ENCODE measurements around the gene SENP2.
"Not testable (repeated sequence)": the region's sequence is repeated elsewhere in the genome, so short reads cannot be mapped to it uniquely, and the experiment has no call there.

Gene SENP2

DNA sequence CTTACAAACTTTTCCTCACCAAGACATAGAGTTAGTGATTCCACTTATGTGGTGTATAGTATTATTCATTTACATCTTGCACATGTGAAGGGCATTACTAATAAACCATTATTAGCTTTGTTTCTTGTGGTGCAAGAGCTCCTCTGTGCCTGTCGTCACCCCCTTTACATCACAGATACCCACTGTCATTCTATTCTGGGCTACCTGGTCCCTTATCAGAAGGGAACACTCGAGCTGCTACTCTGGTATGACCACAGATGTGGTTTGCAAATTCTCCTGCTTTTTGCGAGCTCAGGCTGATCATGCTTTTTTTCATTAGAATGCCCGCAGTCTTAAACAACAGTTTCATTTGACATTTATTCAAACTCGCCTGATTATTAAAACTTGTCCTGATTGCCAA, 13.9 kb upstream of the SENP2 start:
- no peak overlapping the region for H3K4me3 ChIP-seq (ENCODE audit: low read depth, low read length)
- no peak for TF ChIP-seq CTCF (IDR thresholded peaks at IDR 0.05; ENCODE audit: low read depth, low read length)

DNA sequence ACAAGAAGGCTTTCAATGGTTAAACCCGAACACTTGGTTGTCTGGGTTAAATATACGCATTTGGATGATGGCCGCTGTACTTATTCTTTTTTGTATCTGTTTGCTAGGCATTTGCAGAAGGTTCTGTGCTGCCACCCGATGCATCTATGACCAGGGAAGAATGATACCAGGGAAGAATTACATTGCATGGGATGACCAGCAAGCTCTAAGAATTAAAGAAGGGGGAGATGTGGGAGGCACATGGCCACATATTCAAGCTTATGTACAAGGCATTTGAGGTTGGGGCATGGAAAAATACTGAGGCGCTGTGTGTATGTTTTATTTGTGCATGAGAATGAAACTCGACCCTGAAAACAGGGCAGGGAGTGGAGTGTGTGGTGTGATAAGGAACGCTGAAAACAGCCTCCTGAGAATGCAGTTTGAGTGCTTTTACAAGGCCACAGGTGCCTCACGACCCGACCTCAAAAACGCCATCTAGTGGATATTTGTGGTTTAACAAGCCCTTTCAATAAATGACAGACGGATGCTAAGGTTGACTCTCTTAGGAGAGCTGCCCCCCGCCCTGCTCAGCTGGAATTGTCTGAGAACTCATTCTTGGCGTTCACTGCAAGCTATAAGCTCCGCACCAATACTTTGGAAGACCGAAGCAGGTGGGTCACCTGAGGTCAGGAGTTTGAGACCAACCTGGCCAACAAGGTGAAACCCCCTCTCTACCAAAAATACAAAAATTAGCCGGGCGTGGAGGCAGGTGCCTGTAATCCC, 10.8 kb upstream of the SENP2 start:
- not testable (repeated sequence) for H3K4me3 ChIP-seq (ENCODE audit: low read depth, low read length)
- peak; percentile 52 for TF ChIP-seq CTCF (IDR thresholded peaks at IDR 0.05; ENCODE audit: low read depth, low read length)

DNA sequence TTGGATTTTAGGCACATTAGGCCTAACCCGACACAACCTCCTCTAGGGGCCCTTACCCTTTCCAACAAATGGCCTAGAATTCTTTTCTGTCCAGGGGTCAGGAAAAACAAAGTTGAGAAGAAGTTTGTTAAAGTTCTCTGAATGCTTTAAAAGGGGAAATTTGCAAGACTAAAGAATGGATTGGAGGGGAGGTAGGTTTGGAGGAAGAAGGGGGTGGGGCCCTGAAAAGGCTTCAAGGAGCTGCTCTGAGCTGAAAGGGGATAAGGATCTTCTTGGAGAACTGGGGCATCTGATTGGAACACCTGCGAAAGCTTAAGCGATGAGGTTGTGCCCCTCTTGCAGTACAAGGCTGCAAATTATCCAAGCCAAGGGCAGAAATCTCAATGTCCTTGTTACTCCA, 3.9 kb upstream of the SENP2 start:
- H3K4me3 ChIP-seq (ENCODE audit: low read depth, low read length), result no peak overlapping the region
- TF ChIP-seq CTCF (IDR thresholded peaks at IDR 0.05; ENCODE audit: low read depth, low read length), result no peak

GRCh38 chr3:185582871-185583270, 3.2 kb upstream of the SENP2 start:
- TF ChIP-seq CTCF (IDR thresholded peaks at IDR 0.05; ENCODE audit: low read depth, low read length), result no peak
- H3K4me3 ChIP-seq (ENCODE audit: low read depth, low read length), result no peak overlapping the region

DNA sequence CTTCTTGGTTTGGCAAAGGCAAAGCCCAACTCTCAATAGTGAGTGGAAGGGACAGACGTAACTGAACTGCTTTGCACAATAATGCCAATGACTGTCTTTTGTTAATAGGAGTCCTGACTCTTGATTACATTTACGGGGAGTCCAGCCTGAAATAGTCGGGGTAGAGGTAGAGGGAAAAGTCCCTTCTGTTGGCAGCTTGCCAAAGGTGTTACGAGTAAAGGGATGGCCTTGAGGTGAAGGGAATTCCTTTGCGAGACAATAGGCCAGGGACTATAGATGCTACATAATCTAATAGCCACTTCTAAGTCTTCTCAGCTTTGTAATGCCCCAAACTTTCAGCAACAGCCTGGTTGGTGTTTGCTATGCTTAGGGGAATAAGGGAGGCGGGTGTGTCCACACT, 2.2 kb upstream of the SENP2 start:
- H3K4me3 ChIP-seq (ENCODE audit: low read depth, low read length), result no peak overlapping the region
- TF ChIP-seq CTCF (IDR thresholded peaks at IDR 0.05; ENCODE audit: low read depth, low read length), result no peak

DNA sequence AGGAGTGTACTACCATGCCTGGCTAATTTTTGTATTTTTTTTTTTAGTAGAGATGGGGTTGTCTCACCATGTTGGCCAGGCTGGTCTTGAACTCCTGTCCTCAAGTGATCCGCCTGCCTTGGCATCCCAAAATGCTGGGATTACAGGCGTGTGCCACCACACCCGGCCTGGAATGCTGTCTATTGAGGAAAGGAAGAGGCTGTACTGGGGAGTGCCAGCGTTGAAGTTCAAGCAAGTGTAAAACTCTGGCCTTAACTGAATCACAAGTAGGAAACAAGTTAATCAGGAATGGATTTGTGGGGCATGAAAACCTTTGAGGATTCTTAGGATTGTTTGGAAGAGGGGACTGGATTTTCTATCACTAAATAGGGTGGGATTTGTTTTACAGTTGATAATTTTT, 1.4 kb upstream of the SENP2 start:
- no peak for TF ChIP-seq CTCF (IDR thresholded peaks at IDR 0.05; ENCODE audit: low read depth, low read length)

GRCh38 chr3:185585518-185585858, 607 bp upstream of the SENP2 start:
- TF ChIP-seq CTCF (IDR thresholded peaks at IDR 0.05; ENCODE audit: low read depth, low read length), result no peak

More for the DNA sequence above, 1.4 kb upstream of the SENP2 start:
- no peak overlapping the region for H3K4me3 ChIP-seq (ENCODE audit: low read depth, low read length)

More at GRCh38 chr3:185585518-185585858, 607 bp upstream of the SENP2 start:
- H3K4me3 ChIP-seq (ENCODE audit: low read depth, low read length), result peak overlapping the region; percentile 96
